ENCODE measurements around the gene PPP1R1A.

- no peak for TF ChIP-seq POLR2A (IDR thresholded peaks at IDR 0.05)
- TF ChIP-seq, protein P1, sequence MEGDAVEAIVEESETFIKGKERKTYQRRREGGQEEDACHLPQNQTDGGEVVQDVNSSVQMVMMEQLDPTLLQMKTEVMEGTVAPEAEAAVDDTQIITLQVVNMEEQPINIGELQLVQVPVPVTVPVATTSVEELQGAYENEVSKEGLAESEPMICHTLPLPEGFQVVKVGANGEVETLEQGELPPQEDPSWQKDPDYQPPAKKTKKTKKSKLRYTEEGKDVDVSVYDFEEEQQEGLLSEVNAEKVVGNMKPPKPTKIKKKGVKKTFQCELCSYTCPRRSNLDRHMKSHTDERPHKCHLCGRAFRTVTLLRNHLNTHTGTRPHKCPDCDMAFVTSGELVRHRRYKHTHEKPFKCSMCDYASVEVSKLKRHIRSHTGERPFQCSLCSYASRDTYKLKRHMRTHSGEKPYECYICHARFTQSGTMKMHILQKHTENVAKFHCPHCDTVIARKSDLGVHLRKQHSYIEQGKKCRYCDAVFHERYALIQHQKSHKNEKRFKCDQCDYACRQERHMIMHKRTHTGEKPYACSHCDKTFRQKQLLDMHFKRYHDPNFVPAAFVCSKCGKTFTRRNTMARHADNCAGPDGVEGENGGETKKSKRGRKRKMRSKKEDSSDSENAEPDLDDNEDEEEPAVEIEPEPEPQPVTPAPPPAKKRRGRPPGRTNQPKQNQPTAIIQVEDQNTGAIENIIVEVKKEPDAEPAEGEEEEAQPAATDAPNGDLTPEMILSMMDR (IDR thresholded peaks at IDR 0.05), result no peak
Observed at GRCh38 chr12:54558759-54559158, 29.7 kb downstream of the PPP1R1A start.

Measured in uterus (tissue), 2 donors.